ENCODE measurements around the gene KCNAB1.

GRCh38 chr3:156406393-156406792, 286.0 kb downstream of the KCNAB1 start:
- TF ChIP-seq POLR2AphosphoS5 (IDR thresholded peaks at IDR 0.05; ENCODE audit: insufficient read depth, low read depth, low read length), result no peak
- TF ChIP-seq CTCF (IDR thresholded peaks at IDR 0.05; ENCODE audit: extremely low read depth in 1 of 2, insufficient read depth in 1 of 2, low read depth in 1 of 2, low read length in 2 of 2), result no peak

All from endothelial cell of umbilical vein (primary cell).